Stimulated activated CD4-positive, alpha-beta T cell treated with anti-CD3 and anti-CD28 coated beads, Interleukin-12 subunit alpha, Interleukin-12 subunit beta, amount 100 ng/mL, for 48 hours (primary cell): ENCODE measurements around the gene DZIP3.

Experiments used
- DNase-seq, 3 donors: peaks; one replicate each; pipeline ENCODE4 v3.0.0-alpha.2; 2020; ENCODE audit warnings: low read depth in 2 of 3, low spot score in 1 of 3

Gene DZIP3

GRCh38 chr3:108589081-108589997 is at the start of gene DZIP3, which contains the start of gene CIP2A:
TSS of gene DZIP3 (plus strand) at chr3:108589722. CDS start at chr3:108605407, 15,685 bp downstream.
TSS of gene CIP2A (minus strand) at chr3:108589438. CDS start at chr3:108589375, 63 bp downstream.
- DNase-seq: peak; percentile 74 to 82 (median 82)

- DNase-seq: no peak
These were observed 43.3 kb upstream of the DZIP3 start for GRCh38 chr3:108546247-108546646.

GRCh38 chr3:108546692-108547091 is 42.8 kb upstream of the DZIP3 start:
- no peak for DNase-seq

- DNase-seq: no peak
These were observed 41.2 kb upstream of the DZIP3 start for GRCh38 chr3:108548304-108548703.

GRCh38 chr3:108548886-108549285 is 40.6 kb upstream of the DZIP3 start:
- no peak for DNase-seq

GRCh38 chr3:108552267-108553159 is 37.0 kb upstream of the DZIP3 start:
- DNase-seq: peak in 1 of 3 donors; percentile 15

GRCh38 chr3:108554229-108554628 is 35.3 kb upstream of the DZIP3 start:
- DNase-seq: no peak

GRCh38 chr3:108554913-108555571 is 34.5 kb upstream of the DZIP3 start:
- DNase-seq: no peak

- DNase-seq: no peak
These were observed 33.4 kb upstream of the DZIP3 start for GRCh38 chr3:108555966-108556581.

GRCh38 chr3:108562565-108562964 is 27.0 kb upstream of the DZIP3 start:
- DNase-seq: no peak

GRCh38 chr3:108564564-108564963 is 25.0 kb upstream of the DZIP3 start:
- DNase-seq: no peak

- no peak for DNase-seq
These were observed 24.0 kb upstream of the DZIP3 start for GRCh38 chr3:108565506-108565905.

GRCh38 chr3:108566599-108566998 is 22.9 kb upstream of the DZIP3 start:
- DNase-seq: no peak

GRCh38 chr3:108569336-108569735 is 20.2 kb upstream of the DZIP3 start:
- DNase-seq: no peak

- no peak for DNase-seq
These were observed 11.5 kb upstream of the DZIP3 start for GRCh38 chr3:108578064-108578463.

- DNase-seq: no peak
These were observed 921 bp upstream of the DZIP3 start for GRCh38 chr3:108588601-108589000.

- no peak for DNase-seq
These were observed 439 bp downstream of the DZIP3 start for GRCh38 chr3:108589998-108590323.

- no peak for DNase-seq
These were observed 938 bp downstream of the DZIP3 start for GRCh38 chr3:108590460-108590859.

- DNase-seq: no peak
These were observed 5.8 kb downstream of the DZIP3 start for GRCh38 chr3:108595321-108595720.

GRCh38 chr3:108598375-108598774 is 8.9 kb downstream of the DZIP3 start:
- no peak for DNase-seq
